NCI-H1694 (cell line): ENCODE data around the gene PLCL2.

Source experiments
- DNase-seq: peaks from one replicate; lab custom pipeline; 2025; lab: John Stamatoyannopoulos, UW

The PLCL2 gene

GRCh38 chr3:16866571-16866970, 18.2 kb upstream of the PLCL2 start:
- no peak for DNase-seq

DNA sequence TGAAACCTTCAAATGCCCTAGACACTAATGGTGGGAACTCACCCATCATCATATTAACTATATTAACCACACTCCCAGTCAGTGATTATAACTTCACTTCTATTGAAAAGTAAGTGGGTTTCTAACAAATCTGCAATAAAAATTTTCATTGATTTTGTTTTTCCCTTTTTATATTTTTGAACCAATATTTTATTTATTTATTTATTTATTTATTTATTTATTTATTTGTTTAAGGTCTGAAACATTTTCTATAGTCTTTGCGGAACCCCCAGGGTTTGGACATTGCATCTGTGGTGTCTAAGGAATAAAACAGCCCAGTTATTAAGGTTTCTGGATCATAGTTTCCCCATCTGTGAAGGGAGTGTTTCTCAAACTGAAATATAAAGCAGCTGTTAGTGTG, 16.2 kb upstream of the PLCL2 start:
- DNase-seq: no peak

- no peak for DNase-seq
These were observed 15.3 kb upstream of the PLCL2 start for GRCh38 chr3:16869261-16870005.

- DNase-seq: no peak
These were observed 12.6 kb upstream of the PLCL2 start for GRCh38 chr3:16871915-16872842.

- DNase-seq: no peak
These were observed 10.9 kb upstream of the PLCL2 start for GRCh38 chr3:16873872-16874271.

DNA sequence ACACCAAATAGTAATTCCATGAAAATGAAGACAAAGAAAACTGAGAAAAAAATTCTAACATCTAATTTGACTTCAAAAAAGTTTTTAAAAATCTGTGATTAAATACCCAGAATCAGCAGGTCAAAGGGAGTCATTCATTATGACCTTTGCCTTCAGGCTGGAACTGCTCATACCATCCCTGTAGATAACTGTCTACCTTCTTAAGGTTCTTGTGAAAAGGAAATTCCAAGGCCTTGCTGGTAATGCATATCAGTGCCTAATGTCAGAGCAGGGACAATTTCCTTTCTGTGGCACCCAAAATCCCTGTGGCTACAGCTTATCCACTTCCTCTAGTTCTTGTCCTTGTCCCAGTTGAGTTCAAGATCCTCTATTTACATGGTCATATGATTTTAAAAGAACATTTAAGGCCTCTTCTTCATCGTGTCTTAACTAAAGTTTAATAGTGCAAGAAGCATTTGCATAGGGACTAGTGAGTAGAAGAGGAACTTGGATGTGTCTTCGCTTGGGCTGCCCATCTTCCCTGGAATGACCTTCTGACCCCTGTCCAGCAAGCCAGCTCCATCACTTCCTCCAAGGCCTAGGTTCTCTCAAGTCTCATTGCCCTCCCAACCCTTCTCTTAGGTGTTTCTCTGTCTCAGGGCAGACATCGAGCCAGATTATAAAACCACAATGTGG, 8.7 kb upstream of the PLCL2 start:
- no peak for DNase-seq

GRCh38 chr3:16877505-16877904, 7.2 kb upstream of the PLCL2 start:
- DNase-seq: no peak

GRCh38 chr3:16877911-16878310, 6.8 kb upstream of the PLCL2 start:
- no peak for DNase-seq

GRCh38 chr3:16881896-16882630, 2.7 kb upstream of the PLCL2 start:
- DNase-seq: no peak

DNA sequence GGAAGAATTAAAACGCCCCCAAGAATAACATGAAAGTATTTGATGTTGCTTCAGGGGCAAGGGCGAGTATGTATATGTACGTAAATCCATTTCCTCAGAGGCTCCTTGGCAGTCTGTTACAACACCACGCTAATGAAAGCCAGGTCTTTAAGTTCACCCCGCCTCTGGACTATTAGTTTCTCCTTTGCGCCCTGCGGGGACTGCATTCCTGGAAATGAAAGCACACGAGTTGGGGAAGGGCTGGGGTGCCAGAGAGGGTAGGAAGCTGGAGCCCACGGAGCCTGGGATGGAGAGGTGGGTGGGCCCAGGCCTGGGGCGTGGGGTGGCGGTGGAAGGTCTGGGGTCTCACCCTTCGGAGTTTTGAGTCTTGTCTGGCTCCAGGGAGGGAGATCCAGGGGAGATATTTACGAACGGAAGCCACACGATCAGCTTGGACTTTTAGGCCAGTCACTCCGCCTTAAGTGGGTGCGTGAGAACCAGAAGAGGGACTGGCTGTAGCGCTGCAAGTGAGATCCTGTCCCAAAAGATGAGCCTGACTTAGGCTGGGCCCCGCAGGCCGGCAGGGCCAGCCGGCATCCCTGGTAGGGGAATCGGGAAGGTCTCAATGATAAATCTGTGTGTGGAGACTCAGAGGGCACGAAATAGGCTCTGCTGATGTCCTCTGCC, 1.6 kb upstream of the PLCL2 start:
- no peak for DNase-seq

- no peak for DNase-seq
These were observed 1.1 kb upstream of the PLCL2 start for GRCh38 chr3:16883723-16884083.

DNA sequence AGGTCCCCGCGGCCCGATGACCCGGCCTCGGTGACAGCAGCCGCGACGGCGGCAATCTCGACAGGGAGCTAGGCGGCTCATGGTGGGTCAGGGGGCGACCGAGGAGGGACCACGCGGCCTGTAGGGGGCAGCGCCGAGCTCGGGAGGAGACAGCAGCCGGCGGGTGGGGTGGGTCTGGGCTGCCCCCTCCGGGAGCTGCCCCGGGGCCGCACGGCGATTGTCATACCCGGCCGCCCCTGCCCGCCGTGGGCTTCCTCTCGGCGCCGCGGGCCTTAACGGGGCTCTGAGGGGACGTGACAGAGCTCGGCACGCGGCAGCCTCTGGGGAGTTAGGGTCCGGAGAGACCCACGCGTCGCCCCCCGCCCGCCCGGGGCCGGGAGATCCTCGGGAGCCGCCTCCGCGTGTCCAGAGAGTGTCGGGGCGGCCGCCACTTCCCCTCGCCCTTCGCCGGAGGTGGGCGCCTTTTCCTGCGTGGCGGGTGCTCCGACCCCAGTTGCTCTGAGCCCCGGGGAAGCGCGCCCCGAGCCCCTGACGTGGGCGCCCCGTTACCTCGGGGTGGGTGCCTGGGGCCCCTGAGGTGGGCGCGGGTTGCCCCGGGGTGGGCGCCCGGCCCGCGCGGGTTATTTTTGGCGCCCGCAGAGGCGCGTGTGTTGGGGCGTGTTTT, 539 bp upstream of the PLCL2 start:
- DNase-seq: no peak

DNA sequence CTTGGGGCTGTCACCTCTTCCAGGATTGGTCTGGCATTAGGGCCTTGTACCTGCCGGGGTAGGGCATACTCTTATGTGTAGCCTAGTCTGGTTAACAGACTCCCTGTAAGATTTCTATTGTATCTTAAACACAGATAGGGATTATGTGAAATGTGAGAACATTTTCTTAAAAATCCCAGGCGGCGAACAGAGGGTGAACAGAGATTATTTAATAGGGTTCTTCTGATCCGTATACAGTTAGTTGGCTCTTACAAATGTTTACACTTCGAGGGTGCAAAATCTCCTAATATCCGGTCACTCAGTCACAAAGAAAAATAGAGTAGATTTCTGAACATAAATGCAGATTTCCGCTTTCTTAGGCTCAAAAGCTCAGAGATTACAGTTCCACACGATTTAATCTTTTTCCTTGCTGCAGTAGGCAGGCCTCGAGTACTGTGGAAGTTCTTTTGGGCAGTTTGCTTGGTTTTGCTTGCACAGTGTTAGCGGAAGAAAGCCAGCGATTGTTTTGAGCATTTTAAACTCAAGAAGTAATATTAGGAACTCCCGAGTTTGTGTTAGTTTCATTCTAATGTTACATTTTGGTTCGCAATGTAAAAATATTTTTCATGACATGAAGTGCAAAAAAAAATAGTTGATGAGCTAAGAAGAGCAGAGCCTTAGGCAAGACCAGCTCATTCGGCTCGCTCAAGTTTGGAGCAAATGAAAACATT, 993 bp downstream of the PLCL2 start:
- no peak for DNase-seq

DNA sequence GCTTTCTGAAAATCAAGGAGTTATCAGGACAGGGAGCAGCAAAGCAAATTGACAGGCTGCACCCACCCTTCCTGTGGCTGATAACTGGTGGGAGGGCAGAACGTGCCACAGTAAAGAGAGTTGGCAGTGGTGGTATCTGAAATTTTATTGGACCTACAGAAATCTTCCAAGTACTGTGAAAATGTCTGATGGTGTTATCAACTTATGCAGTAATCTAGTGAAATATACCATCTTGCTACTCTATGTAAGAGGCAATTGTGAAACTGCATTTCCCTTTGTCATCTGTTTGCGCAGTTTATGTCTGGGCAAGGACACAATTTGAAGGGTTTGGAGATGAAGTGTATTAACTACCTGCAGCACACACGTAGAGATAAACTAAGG, 1.5 kb downstream of the PLCL2 start:
- no peak for DNase-seq

- DNase-seq: no peak
These were observed 2.4 kb downstream of the PLCL2 start for GRCh38 chr3:16887130-16887529.

DNA sequence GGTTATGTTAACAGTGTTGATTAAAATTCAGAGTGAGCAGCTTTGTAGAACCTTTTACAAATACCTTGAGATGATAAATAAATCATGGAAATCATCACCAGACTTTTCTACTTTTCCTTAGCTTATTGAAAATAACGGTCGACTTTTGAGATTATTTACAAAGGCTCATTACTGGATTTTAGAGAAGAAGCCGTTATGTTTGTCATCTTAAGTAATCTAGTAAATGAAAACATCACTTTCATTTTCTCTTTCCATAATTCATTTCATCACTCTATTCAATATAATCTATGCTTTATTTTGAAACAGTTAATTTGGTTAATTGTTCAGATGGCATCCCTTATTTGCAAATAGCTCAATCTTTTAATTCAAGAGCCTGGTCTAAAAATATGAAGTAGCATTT, 3.6 kb downstream of the PLCL2 start:
- DNase-seq: no peak

DNA sequence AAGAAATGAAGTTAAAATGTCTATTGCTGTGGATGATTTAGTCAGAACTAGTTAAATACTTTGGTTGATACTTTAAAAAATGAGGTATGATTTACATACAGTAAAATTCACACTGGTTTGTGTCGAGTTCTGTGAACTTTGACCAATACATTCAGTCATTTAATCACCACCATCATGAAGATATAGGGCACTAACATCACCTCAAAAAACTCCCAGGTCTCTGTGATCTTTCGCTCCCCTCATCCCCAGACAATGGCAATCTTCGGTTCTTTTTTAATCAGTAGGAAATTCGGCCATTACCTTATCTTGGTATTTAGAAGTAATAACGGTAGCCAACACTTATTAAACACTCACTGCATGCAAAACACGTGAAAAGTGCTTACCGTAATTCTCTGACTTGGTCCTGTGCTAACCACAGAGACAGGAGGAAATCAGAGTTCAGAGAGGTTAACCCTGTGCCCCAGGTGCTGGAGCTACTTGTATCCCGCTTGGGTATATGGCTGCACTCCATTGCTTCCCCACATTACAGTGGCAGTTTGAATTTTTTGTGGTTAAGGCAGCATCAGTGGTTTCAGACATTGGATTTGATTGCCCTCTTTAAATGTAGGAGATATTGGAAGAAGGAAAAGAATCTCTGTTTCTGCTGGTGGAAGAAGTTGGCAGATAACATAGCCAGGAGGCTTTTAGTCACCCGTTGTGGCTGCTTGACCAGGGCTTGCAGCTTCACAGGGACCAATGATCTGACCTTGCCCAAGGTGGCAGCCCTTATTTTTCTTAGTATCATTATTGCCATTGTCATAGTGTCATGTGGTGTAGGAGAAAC, 4.2 kb downstream of the PLCL2 start:
- DNase-seq: no peak

DNA sequence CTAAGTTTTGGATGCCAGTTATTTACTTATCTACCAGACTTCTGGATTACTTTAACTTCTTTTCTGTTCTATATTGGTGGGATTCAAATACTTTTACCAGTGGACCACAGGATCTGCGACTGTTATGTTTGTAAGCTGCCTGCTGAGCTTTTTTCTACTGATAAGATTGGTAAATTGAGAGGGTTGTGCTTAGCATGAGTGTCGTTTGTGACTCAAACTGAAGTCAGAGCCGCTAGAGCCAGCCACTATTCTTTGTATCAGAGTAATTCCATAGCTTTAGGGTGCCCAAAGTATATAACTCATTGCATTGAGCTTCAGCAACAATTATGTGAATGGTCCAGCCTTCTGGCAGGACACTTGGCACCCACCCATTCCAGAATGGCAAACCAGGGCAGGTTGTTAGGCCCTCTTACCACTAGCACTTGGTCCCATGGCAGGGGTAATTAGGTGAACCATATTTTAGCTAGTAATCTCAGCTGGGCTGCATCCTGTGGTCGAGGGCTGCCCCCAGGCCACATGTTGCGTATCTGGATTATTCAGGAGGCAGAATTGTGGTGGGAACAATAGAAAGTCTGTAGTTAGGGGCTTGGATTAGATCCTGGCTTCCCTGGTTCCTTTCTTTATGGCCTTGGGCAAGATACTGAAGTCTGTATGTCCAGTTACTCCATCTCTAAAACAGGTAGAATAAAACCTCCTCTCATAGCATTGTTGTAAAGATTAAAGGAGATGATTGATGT, 6.0 kb downstream of the PLCL2 start:
- DNase-seq: no peak
